Subcutaneous adipose tissue (tissue), 4 donors: ENCODE results near the gene PDLIM1. TPM values are rescaled to one million over a fixed set of nuclear protein-coding genes. Genes with fewer than 3 reads are reported as not detected.

Experiments
- total RNA-seq, 4 donors: library from RNA; depleted of rRNA; stranded (reverse); fragments of >200 nt; gene quantifications; one replicate each; pipeline ENCODE4 v1.1.0, GENCODE V29; 2016
- TF ChIP-seq, protein P1 (sequence below): fragments of 450-650 bp; IDR thresholded peaks from one replicate; pipeline ENCODE4 v1.5.1; 2016; ENCODE audit warnings: low read depth, mild to moderate bottlenecking, control low read depth, antibody characterized with exemption, moderate library complexity

Gene PDLIM1
- total RNA-seq, 4 donors from 2014 or later = 79.2 to 118 (median 96.4) TPM

DNA sequence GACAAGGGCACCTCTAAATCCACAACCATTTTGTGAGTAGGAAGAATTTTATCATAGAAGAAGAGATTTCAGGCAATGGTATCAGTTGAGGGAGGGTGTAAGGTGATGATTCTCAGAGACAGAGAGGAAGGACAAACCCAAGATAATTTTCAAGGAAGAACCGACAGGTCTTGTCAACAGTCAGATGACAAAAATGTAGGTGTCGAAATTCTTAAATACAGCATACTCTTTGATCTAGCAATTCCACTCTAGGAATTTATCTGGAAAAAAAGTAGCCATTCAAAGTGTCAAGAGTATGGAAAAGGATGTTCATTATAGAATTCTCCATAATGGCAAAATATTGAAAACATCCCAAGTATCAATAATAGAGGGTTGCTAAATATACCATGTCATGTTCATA lies 14.2 kb upstream of the PDLIM1 start:
- TF ChIP-seq, protein P1, sequence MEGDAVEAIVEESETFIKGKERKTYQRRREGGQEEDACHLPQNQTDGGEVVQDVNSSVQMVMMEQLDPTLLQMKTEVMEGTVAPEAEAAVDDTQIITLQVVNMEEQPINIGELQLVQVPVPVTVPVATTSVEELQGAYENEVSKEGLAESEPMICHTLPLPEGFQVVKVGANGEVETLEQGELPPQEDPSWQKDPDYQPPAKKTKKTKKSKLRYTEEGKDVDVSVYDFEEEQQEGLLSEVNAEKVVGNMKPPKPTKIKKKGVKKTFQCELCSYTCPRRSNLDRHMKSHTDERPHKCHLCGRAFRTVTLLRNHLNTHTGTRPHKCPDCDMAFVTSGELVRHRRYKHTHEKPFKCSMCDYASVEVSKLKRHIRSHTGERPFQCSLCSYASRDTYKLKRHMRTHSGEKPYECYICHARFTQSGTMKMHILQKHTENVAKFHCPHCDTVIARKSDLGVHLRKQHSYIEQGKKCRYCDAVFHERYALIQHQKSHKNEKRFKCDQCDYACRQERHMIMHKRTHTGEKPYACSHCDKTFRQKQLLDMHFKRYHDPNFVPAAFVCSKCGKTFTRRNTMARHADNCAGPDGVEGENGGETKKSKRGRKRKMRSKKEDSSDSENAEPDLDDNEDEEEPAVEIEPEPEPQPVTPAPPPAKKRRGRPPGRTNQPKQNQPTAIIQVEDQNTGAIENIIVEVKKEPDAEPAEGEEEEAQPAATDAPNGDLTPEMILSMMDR = no peak

DNA sequence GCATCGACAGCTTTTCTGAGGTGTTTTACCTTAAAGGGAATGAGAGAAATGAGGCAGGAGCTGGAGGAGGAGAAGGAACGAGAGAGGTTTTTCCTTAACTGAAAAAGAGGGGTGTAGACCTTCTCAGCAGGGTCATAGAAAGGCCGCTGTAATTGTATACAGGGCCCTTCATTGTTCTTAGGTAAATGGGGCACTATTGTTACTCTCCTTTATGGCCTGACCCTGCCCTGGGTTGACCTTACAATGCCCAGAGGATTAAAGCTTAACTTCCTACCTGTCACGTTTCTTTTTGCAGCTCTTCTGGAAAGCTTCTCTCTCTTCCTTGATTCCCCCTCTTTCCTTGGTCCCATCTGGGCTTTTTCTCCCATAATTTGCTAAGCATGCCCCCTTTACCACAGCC lies 13.7 kb upstream of the PDLIM1 start:
- TF ChIP-seq, protein P1 = no peak

DNA sequence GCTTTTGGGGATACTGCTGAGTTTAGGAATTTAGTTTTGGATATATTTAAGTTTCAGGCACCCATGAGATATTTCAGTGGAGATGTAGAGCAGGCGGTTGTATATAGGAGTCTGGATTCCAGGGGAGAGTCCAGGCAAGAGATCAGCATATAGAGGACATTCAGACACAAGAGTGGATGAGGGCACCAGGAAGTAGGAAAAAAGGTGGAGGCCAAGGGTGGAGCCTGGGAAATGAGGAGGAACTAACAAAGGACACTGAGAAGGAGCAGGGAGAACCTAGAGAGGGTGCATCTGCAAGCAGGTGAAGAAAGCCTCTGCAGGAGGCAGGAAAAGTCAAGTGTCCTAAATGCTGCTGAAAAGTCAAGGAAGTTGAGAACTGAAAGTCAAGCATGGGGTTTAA lies 13.1 kb upstream of the PDLIM1 start:
- TF ChIP-seq, protein P1 = no peak

- TF ChIP-seq, protein P1 = no peak
Measured at GRCh38 chr10:95303535-95303934, 12.7 kb upstream of the PDLIM1 start.

- TF ChIP-seq, protein P1 = no peak
Measured at GRCh38 chr10:95300022-95300539, 9.3 kb upstream of the PDLIM1 start.

- TF ChIP-seq, protein P1 = no peak
Measured at GRCh38 chr10:95297402-95297801, 6.6 kb upstream of the PDLIM1 start.

DNA sequence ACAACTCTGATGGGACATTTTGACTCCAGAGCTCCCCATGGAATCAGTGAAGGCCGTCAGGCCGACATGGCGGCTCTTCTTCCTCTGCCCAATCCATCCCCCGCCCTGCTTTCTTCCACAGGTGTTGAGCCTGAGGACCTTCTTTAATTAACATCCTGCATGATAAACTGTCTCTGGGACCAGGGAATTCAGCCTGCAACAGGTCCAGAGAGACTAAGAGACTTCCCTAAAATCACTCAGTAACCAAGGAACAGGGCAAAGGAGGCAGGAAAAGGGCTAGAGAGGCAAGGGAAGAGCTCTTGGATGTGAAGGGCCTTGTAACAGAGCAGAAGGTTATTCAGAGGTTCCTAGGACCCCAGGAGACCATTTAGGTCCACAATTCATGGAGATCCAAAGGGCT lies 6.0 kb upstream of the PDLIM1 start:
- TF ChIP-seq, protein P1 = no peak
